ENCODE data around the gene EFNB2. TPM values are rescaled to one million over a fixed set of nuclear protein-coding genes. Genes with fewer than 3 reads are reported as not detected.

The EFNB2 gene
- polyA plus RNA-seq, 6 donors from 2014 or later, result 0.12 to 0.33 (median 0.28) TPM; not detected in 3

GRCh38 chr13:106488686-106489085 is 46.8 kb downstream of the EFNB2 start:
- H3K9me3 Mint-ChIP-seq, result peaks cover 0 to 3% (median 0%) of the 10 kb centered on the region in 7 donors
- ATAC-seq (ENCODE audit: low read depth in 2 of 2) (no peak), DNase-seq (no peak)
- peaks cover 54 to 82% (median 62%) of the 10 kb centered on the region in 3 donors for H3K27me3 Mint-ChIP-seq
- no peaks in the 10 kb centered on the region for H3K36me3 Mint-ChIP-seq
- no peak overlapping the region for H3K4me3 Mint-ChIP-seq
- no peak overlapping the region for H3K27ac Mint-ChIP-seq
- peaks cover 14 to 26% (median 18%) of the 10 kb centered on the region in 3 donors for H3K4me1 Mint-ChIP-seq

- Mint-ChIP-seq H3K4me1 (peaks cover 8 to 20% (median 12%) of the 10 kb centered on the region in 3 donors), H3K9me3 (peaks cover 0 to 3% (median under 1%) of the 10 kb centered on the region in 7 donors), H3K4me3 (no peak overlapping the region), H3K27ac (no peak overlapping the region), H3K27me3 (peaks cover 54 to 76% (median 56%) of the 10 kb centered on the region in 3 donors), H3K36me3 (no peaks in the 10 kb centered on the region)
- DNase-seq (no peak), ATAC-seq (ENCODE audit: low read depth in 2 of 2) (no peak)
Observed at GRCh38 chr13:106488076-106488475, 47.4 kb downstream of the EFNB2 start.

- Mint-ChIP-seq H3K27me3 (peaks cover 48 to 67% (median 51%) of the 10 kb centered on the region in 3 donors), H3K9me3 (peaks cover 0 to 12% (median 4%) of the 10 kb centered on the region in 7 donors), H3K27ac (no peak overlapping the region), H3K4me3 (no peak overlapping the region), H3K4me1 (peaks cover 12 to 22% (median 14%) of the 10 kb centered on the region in 3 donors), H3K36me3 (no peaks in the 10 kb centered on the region)
- no peak for DNase-seq
- no peak for ATAC-seq (ENCODE audit: low read depth in 2 of 2)
Observed at GRCh38 chr13:106487129-106487528, 48.3 kb downstream of the EFNB2 start.

- DNase-seq (no peak), ATAC-seq (ENCODE audit: low read depth in 2 of 2) (no peak)
- Mint-ChIP-seq H3K4me1 (peaks cover 13 to 19% (median 16%) of the 10 kb centered on the region in 3 donors), H3K36me3 (no peaks in the 10 kb centered on the region), H3K4me3 (no peak overlapping the region), H3K9me3 (peaks cover 0 to 12% (median 5%) of the 10 kb centered on the region in 7 donors), H3K27me3 (peaks cover 40 to 58% (median 43%) of the 10 kb centered on the region in 3 donors), H3K27ac (no peak overlapping the region)
Observed at GRCh38 chr13:106486287-106486686, 49.2 kb downstream of the EFNB2 start.

- Mint-ChIP-seq H3K27me3 (peaks cover 32 to 46% (median 36%) of the 10 kb centered on the region in 3 donors), H3K4me3 (no peak overlapping the region), H3K9me3 (peaks cover 0 to 12% (median 5%) of the 10 kb centered on the region in 7 donors), H3K36me3 (no peaks in the 10 kb centered on the region), H3K27ac (no peak overlapping the region), H3K4me1 (peaks cover 8 to 11% (median 10%) of the 10 kb centered on the region in 3 donors)
- DNase-seq (no peak), ATAC-seq (ENCODE audit: low read depth in 2 of 2) (no peak)
Observed at GRCh38 chr13:106484537-106485193, 50.8 kb downstream of the EFNB2 start.

- Mint-ChIP-seq H3K27me3 (peaks cover 26 to 40% (median 31%) of the 10 kb centered on the region in 3 donors), H3K9me3 (peaks cover 0 to 12% (median 5%) of the 10 kb centered on the region in 7 donors), H3K4me3 (no peak overlapping the region), H3K27ac (no peak overlapping the region), H3K36me3 (no peaks in the 10 kb centered on the region), H3K4me1 (peaks cover 8 to 11% (median 10%) of the 10 kb centered on the region in 3 donors)
- ATAC-seq (ENCODE audit: low read depth in 2 of 2) (no peak), DNase-seq (no peak)
Observed at GRCh38 chr13:106484084-106484483, 51.4 kb downstream of the EFNB2 start.

GRCh38 chr13:106481919-106482318 is 53.5 kb downstream of the EFNB2 start:
- Mint-ChIP-seq H3K4me3 (no peak overlapping the region), H3K27ac (peak overlapping the region in 1 of 6 donors; percentile 5), H3K9me3 (peaks cover 0 to 12% (median 5%) of the 10 kb centered on the region in 7 donors), H3K4me1 (peaks cover 8 to 11% (median 10%) of the 10 kb centered on the region in 3 donors), H3K27me3 (peaks cover 21 to 43% (median 24%) of the 10 kb centered on the region in 3 donors), H3K36me3 (no peaks in the 10 kb centered on the region)
- no peak for DNase-seq
- no peak for ATAC-seq (ENCODE audit: low read depth in 2 of 2)

- H3K4me3 Mint-ChIP-seq, result no peak overlapping the region
- H3K27ac Mint-ChIP-seq, result peak overlapping the region in 1 of 6 donors; percentile 23
- no peaks in the 10 kb centered on the region for H3K36me3 Mint-ChIP-seq
- DNase-seq (no peak), ATAC-seq (ENCODE audit: low read depth in 2 of 2) (no peak)
- peaks cover 8 to 11% (median 10%) of the 10 kb centered on the region in 3 donors for H3K4me1 Mint-ChIP-seq
- peaks cover 7 to 30% (median 14%) of the 10 kb centered on the region in 3 donors for H3K27me3 Mint-ChIP-seq
- peaks cover 0 to 12% (median 5%) of the 10 kb centered on the region in 7 donors for H3K9me3 Mint-ChIP-seq
Observed at GRCh38 chr13:106480351-106480910, 55.0 kb downstream of the EFNB2 start.

- Mint-ChIP-seq H3K27me3 (peaks cover 1 to 25% (median 9%) of the 10 kb centered on the region in 3 donors), H3K4me3 (no peak overlapping the region), H3K4me1 (peaks cover 8 to 11% (median 10%) of the 10 kb centered on the region in 3 donors), H3K9me3 (peaks cover 0 to 12% (median 5%) of the 10 kb centered on the region in 7 donors), H3K36me3 (no peaks in the 10 kb centered on the region), H3K27ac (no peak overlapping the region)
- DNase-seq (no peak), ATAC-seq (ENCODE audit: low read depth in 2 of 2) (no peak)
Observed at GRCh38 chr13:106479929-106480328, 55.5 kb downstream of the EFNB2 start.

- H3K36me3 Mint-ChIP-seq, result no peaks in the 10 kb centered on the region
- DNase-seq (no peak), ATAC-seq (ENCODE audit: low read depth in 2 of 2) (no peak)
- no peak overlapping the region for H3K27ac Mint-ChIP-seq
- H3K4me3 Mint-ChIP-seq, result no peak overlapping the region
- peaks cover 0 to 10% (median 5%) of the 10 kb centered on the region in 7 donors for H3K9me3 Mint-ChIP-seq
- peaks cover 0 to 23% (median 6%) of the 10 kb centered on the region in 3 donors for H3K27me3 Mint-ChIP-seq
- H3K4me1 Mint-ChIP-seq, result peaks cover 8 to 11% (median 10%) of the 10 kb centered on the region in 3 donors
Observed at GRCh38 chr13:106478116-106478515, 57.3 kb downstream of the EFNB2 start.

- Mint-ChIP-seq H3K36me3 (no peaks in the 10 kb centered on the region), H3K27ac (no peak overlapping the region), H3K27me3 (peaks cover 0 to 23% (median 6%) of the 10 kb centered on the region in 3 donors), H3K9me3 (peaks cover 0 to 4% (median 1%) of the 10 kb centered on the region in 7 donors), H3K4me3 (no peak overlapping the region), H3K4me1 (peaks cover 8% of the 10 kb centered on the region in 3 donors)
- ATAC-seq (ENCODE audit: low read depth in 2 of 2) (no peak), DNase-seq (no peak)
Observed at GRCh38 chr13:106477303-106477702, 58.2 kb downstream of the EFNB2 start.

GRCh38 chr13:106475852-106476251 is 59.6 kb downstream of the EFNB2 start:
- DNase-seq (no peak), ATAC-seq (ENCODE audit: low read depth in 2 of 2) (no peak)
- Mint-ChIP-seq H3K4me3 (no peak overlapping the region), H3K4me1 (peaks cover 0 to 5% (median 0%) of the 10 kb centered on the region in 3 donors), H3K27ac (no peak overlapping the region), H3K36me3 (no peaks in the 10 kb centered on the region), H3K9me3 (no peaks in the 10 kb centered on the region), H3K27me3 (peaks cover 6 to 23% (median 10%) of the 10 kb centered on the region in 3 donors)

- DNase-seq (no peak), ATAC-seq (ENCODE audit: low read depth in 2 of 2) (no peak)
- Mint-ChIP-seq H3K27me3 (peaks cover 6 to 18% (median 10%) of the 10 kb centered on the region in 3 donors), H3K36me3 (no peaks in the 10 kb centered on the region), H3K4me1 (peaks cover 0 to 5% (median 0%) of the 10 kb centered on the region in 3 donors), H3K4me3 (peak overlapping the region in 1 of 8 donors; percentile 33), H3K27ac (no peak overlapping the region), H3K9me3 (no peaks in the 10 kb centered on the region)
Observed at GRCh38 chr13:106474912-106475311, 60.5 kb downstream of the EFNB2 start.

- no peak overlapping the region for H3K4me3 Mint-ChIP-seq
- H3K27ac Mint-ChIP-seq, result no peak overlapping the region
- DNase-seq (no peak), ATAC-seq (ENCODE audit: low read depth in 2 of 2) (no peak)
- no peaks in the 10 kb centered on the region for H3K36me3 Mint-ChIP-seq
- no peaks in the 10 kb centered on the region for H3K9me3 Mint-ChIP-seq
- peaks cover 0 to 5% (median 0%) of the 10 kb centered on the region in 3 donors for H3K4me1 Mint-ChIP-seq
- H3K27me3 Mint-ChIP-seq, result peaks cover 6 to 14% (median 12%) of the 10 kb centered on the region in 3 donors
Observed at GRCh38 chr13:106473154-106473553, 62.3 kb downstream of the EFNB2 start.
